Activated naive CD8-positive, alpha-beta T cell (primary cell): ENCODE results near the gene DCPS.
"Not testable (repeated sequence)": the region's sequence is repeated elsewhere in the genome, so short reads cannot be mapped to it uniquely, and the experiment has no call there.

Source experiments
- H3K27ac Mint-ChIP-seq: one replicate; pipeline ENCODE4 v1.8.0; 2021; ENCODE audit warnings: mixed read lengths
- H3K27me3 Mint-ChIP-seq: one replicate; pipeline ENCODE4 v1.8.0; 2021; ENCODE audit warnings: mixed read lengths
- H3K36me3 Mint-ChIP-seq: one replicate; pipeline ENCODE4 v1.8.0; 2021; ENCODE audit warnings: mixed read lengths
- H3K4me1 Mint-ChIP-seq: one replicate; pipeline ENCODE4 v1.8.0; 2021; ENCODE audit warnings: low read depth, mixed read lengths
- H3K4me3 Mint-ChIP-seq: one replicate; pipeline ENCODE4 v1.8.0; 2021; ENCODE audit warnings: mild to moderate bottlenecking, mixed read lengths
- H3K9me3 Mint-ChIP-seq: one replicate; pipeline ENCODE4 v1.8.0; 2021; ENCODE audit warnings: low read depth, mixed read lengths

Gene DCPS

GRCh38 chr11:126365508-126365907 lies 61.6 kb downstream of the DCPS start:
- H3K27ac Mint-ChIP-seq, H3K4me3 Mint-ChIP-seq, H3K4me1 Mint-ChIP-seq, H3K9me3 Mint-ChIP-seq, H3K36me3 Mint-ChIP-seq, H3K27me3 Mint-ChIP-seq: not testable (repeated sequence)

- no peaks in the 10 kb centered on the region for H3K36me3 Mint-ChIP-seq
- no peak overlapping the region for H3K27ac Mint-ChIP-seq
- H3K9me3 Mint-ChIP-seq: no peaks in the 10 kb centered on the region
- no peak overlapping the region for H3K4me3 Mint-ChIP-seq
- no peaks in the 10 kb centered on the region for H3K4me1 Mint-ChIP-seq
- H3K27me3 Mint-ChIP-seq: no peaks in the 10 kb centered on the region
These were observed 62.4 kb downstream of the DCPS start for GRCh38 chr11:126366064-126366822.

- not testable (repeated sequence) for H3K9me3 Mint-ChIP-seq, H3K27me3 Mint-ChIP-seq, H3K27ac Mint-ChIP-seq, H3K36me3 Mint-ChIP-seq, H3K4me3 Mint-ChIP-seq, H3K4me1 Mint-ChIP-seq
These were observed 63.2 kb downstream of the DCPS start for GRCh38 chr11:126366823-126367654.

- not testable (repeated sequence) for H3K9me3 Mint-ChIP-seq, H3K4me3 Mint-ChIP-seq, H3K27ac Mint-ChIP-seq, H3K36me3 Mint-ChIP-seq, H3K4me1 Mint-ChIP-seq, H3K27me3 Mint-ChIP-seq
These were observed 63.9 kb downstream of the DCPS start for GRCh38 chr11:126367806-126368205.

- H3K4me1 Mint-ChIP-seq, H3K27me3 Mint-ChIP-seq, H3K36me3 Mint-ChIP-seq, H3K27ac Mint-ChIP-seq, H3K9me3 Mint-ChIP-seq, H3K4me3 Mint-ChIP-seq: not testable (repeated sequence)
These were observed 64.7 kb downstream of the DCPS start for GRCh38 chr11:126368336-126369119.

GRCh38 chr11:126370016-126370415 lies 66.2 kb downstream of the DCPS start:
- no peak overlapping the region for H3K27ac Mint-ChIP-seq
- no peak overlapping the region for H3K4me3 Mint-ChIP-seq
- no peaks in the 10 kb centered on the region for H3K9me3 Mint-ChIP-seq
- H3K4me1 Mint-ChIP-seq: no peaks in the 10 kb centered on the region
- no peaks in the 10 kb centered on the region for H3K36me3 Mint-ChIP-seq
- H3K27me3 Mint-ChIP-seq: no peaks in the 10 kb centered on the region

GRCh38 chr11:126371595-126371994 lies 67.7 kb downstream of the DCPS start:
- H3K27me3 Mint-ChIP-seq: no peaks in the 10 kb centered on the region
- no peaks in the 10 kb centered on the region for H3K4me1 Mint-ChIP-seq
- no peaks in the 10 kb centered on the region for H3K36me3 Mint-ChIP-seq
- no peaks in the 10 kb centered on the region for H3K9me3 Mint-ChIP-seq
- no peak overlapping the region for H3K4me3 Mint-ChIP-seq
- H3K27ac Mint-ChIP-seq: no peak overlapping the region

GRCh38 chr11:126373389-126374066 lies 69.7 kb downstream of the DCPS start:
- H3K27me3 Mint-ChIP-seq, H3K27ac Mint-ChIP-seq, H3K36me3 Mint-ChIP-seq, H3K4me1 Mint-ChIP-seq, H3K4me3 Mint-ChIP-seq, H3K9me3 Mint-ChIP-seq: not testable (repeated sequence)

GRCh38 chr11:126374562-126375300 lies 70.9 kb downstream of the DCPS start:
- H3K4me3 Mint-ChIP-seq, H3K36me3 Mint-ChIP-seq, H3K4me1 Mint-ChIP-seq, H3K27me3 Mint-ChIP-seq, H3K9me3 Mint-ChIP-seq, H3K27ac Mint-ChIP-seq: not testable (repeated sequence)

- Mint-ChIP-seq H3K27me3 (no peaks in the 10 kb centered on the region), H3K27ac (no peak overlapping the region), H3K4me3 (no peak overlapping the region), H3K9me3 (no peaks in the 10 kb centered on the region), H3K4me1 (no peaks in the 10 kb centered on the region), H3K36me3 (no peaks in the 10 kb centered on the region)
These were observed 71.9 kb downstream of the DCPS start for GRCh38 chr11:126375726-126376125.

GRCh38 chr11:126378763-126379162 lies 74.9 kb downstream of the DCPS start:
- H3K27ac Mint-ChIP-seq: no peak overlapping the region
- H3K4me3 Mint-ChIP-seq: no peak overlapping the region

GRCh38 chr11:126380909-126381308 lies 77.0 kb downstream of the DCPS start:
- H3K4me3 Mint-ChIP-seq: no peak overlapping the region
- H3K36me3 Mint-ChIP-seq: no peaks in the 10 kb centered on the region
- no peaks in the 10 kb centered on the region for H3K27me3 Mint-ChIP-seq
- no peak overlapping the region for H3K27ac Mint-ChIP-seq
- no peaks in the 10 kb centered on the region for H3K9me3 Mint-ChIP-seq
- H3K4me1 Mint-ChIP-seq: no peaks in the 10 kb centered on the region

More at GRCh38 chr11:126378763-126379162, 74.9 kb downstream of the DCPS start:
- H3K27me3 Mint-ChIP-seq: no peaks in the 10 kb centered on the region
- H3K9me3 Mint-ChIP-seq: no peaks in the 10 kb centered on the region
- no peaks in the 10 kb centered on the region for H3K36me3 Mint-ChIP-seq
- H3K4me1 Mint-ChIP-seq: no peaks in the 10 kb centered on the region

GRCh38 chr11:126381960-126382359 lies 78.1 kb downstream of the DCPS start:
- H3K27me3 Mint-ChIP-seq, H3K4me3 Mint-ChIP-seq, H3K4me1 Mint-ChIP-seq, H3K36me3 Mint-ChIP-seq, H3K27ac Mint-ChIP-seq, H3K9me3 Mint-ChIP-seq: not testable (repeated sequence)

- not testable (repeated sequence) for H3K4me3 Mint-ChIP-seq, H3K27me3 Mint-ChIP-seq, H3K27ac Mint-ChIP-seq, H3K4me1 Mint-ChIP-seq, H3K9me3 Mint-ChIP-seq, H3K36me3 Mint-ChIP-seq
These were observed 78.8 kb downstream of the DCPS start for GRCh38 chr11:126382641-126383040.
